GM23338 (cell line): ENCODE results near the gene BRI3BP. TPM values are rescaled to one million over a fixed set of nuclear protein-coding genes. Genes with fewer than 3 reads are reported as not detected.
A peak's percentile ranks its signal among the peaks of the same experiment; 100 is the strongest.

Experiments used
- ATAC-seq: fragments of 200-7000 bp; cut with Tn5 transposase; 3 replicates; pipeline ENCODE4 v1.9.1; 2020
- DNase-seq: peaks from one replicate; pipeline ENCODE4 v3.0.0-alpha.2; 2015; ENCODE audit warnings: low spot score
- H2AFZ ChIP-seq: fragments of 200-600 bp; sonication (generic); 2 replicates; pipeline ENCODE4 v1.8.0; 2016; ENCODE audit warnings: antibody characterized with exemption, mild to moderate bottlenecking, moderate library complexity
- H3F3A ChIP-seq: fragments of 200-600 bp; sonication (generic); replicated peaks from 2 replicates; pipeline ENCODE4 v1.8.0; 2017; ENCODE audit warnings: antibody characterized with exemption, mixed run types, low read depth
- H3K27ac ChIP-seq: fragments of 200-600 bp; sonication (generic); 2 replicates; pipeline ENCODE4 v1.6.1; 2016; ENCODE audit warnings: low read depth
- H3K27me3 ChIP-seq: fragments of 200-600 bp; sonication (generic); 2 replicates; pipeline ENCODE4 v1.8.0; 2016; ENCODE audit warnings: mild to moderate bottlenecking, mixed run types, moderate library complexity; ENCODE audit not compliant: insufficient read depth
- H3K36me3 ChIP-seq: fragments of 200-600 bp; sonication (generic); 2 replicates; pipeline ENCODE4 v1.8.0; 2016; ENCODE audit warnings: mild to moderate bottlenecking; ENCODE audit not compliant: insufficient read depth
- H3K4me1 ChIP-seq: fragments of 200-600 bp; sonication (generic); 2 replicates; pipeline ENCODE4 v1.8.0; 2016; ENCODE audit warnings: mild to moderate bottlenecking, moderate library complexity; ENCODE audit not compliant: insufficient read depth
- H3K4me2 ChIP-seq: fragments of 200-600 bp; sonication (generic); 2 replicates; pipeline ENCODE4 v1.7.1; 2017; ENCODE audit warnings: mixed run types
- H3K4me3 ChIP-seq: fragments of 200-600 bp; sonication (generic); 2 replicates; pipeline ENCODE4 v1.6.1; 2016; ENCODE audit warnings: mixed run types
- H3K79me2 ChIP-seq: fragments of 200-600 bp; sonication (generic); replicated peaks from 2 replicates; pipeline ENCODE4 v1.8.0; 2017; ENCODE audit warnings: mild to moderate bottlenecking; ENCODE audit not compliant: insufficient read depth
- H3K9me2 ChIP-seq: fragments of 200-600 bp; sonication (generic); 2 replicates; pipeline ENCODE4 v1.8.0; 2017; ENCODE audit not compliant: insufficient read depth
- H4K20me1 ChIP-seq: fragments of 200-600 bp; sonication (generic); replicated peaks from 2 replicates; pipeline ENCODE4 v1.8.0; 2017; ENCODE audit warnings: mild to moderate bottlenecking; ENCODE audit not compliant: insufficient read depth
- H3K27ac Mint-ChIP-seq: 2 replicates; pipeline ENCODE4 v1.8.0; 2020; ENCODE audit warnings: inconsistent platforms, mild to moderate bottlenecking, moderate library complexity, mixed read lengths
- H3K27me3 Mint-ChIP-seq: 3 replicates; pipeline ENCODE4 v1.8.0; 2022; ENCODE audit warnings: low read depth, mild to moderate bottlenecking, moderate library complexity, mixed read lengths, inconsistent platforms; ENCODE audit not compliant: insufficient read depth, poor library complexity
- H3K36me3 Mint-ChIP-seq: 3 replicates; pipeline ENCODE4 v1.8.0; 2021; ENCODE audit warnings: low read depth, mild to moderate bottlenecking, inconsistent platforms, moderate library complexity, mixed read lengths
- H3K4me1 Mint-ChIP-seq: 3 replicates; pipeline ENCODE4 v1.8.0; 2020; ENCODE audit warnings: mild to moderate bottlenecking, inconsistent platforms, mixed read lengths
- H3K4me3 Mint-ChIP-seq: 3 replicates; pipeline ENCODE4 v1.8.0; 2021; ENCODE audit warnings: moderate library complexity, mild to moderate bottlenecking, inconsistent platforms, mixed read lengths
- H3K9me3 Mint-ChIP-seq: 3 replicates; pipeline ENCODE4 v1.8.0; 2020; ENCODE audit warnings: moderate library complexity, mild to moderate bottlenecking, inconsistent platforms, mixed read lengths
- CREB1 ChIP-seq: fragments of 250-450 bp; sonication (Bioruptor Pico); IDR thresholded peaks from 2 replicates; pipeline ENCODE4 v1.5.0; 2020; ENCODE audit warnings: low read depth, mild to moderate bottlenecking, moderate library complexity
- ETS1 ChIP-seq: IDR thresholded peaks from 2 replicates; pipeline ENCODE4 v1.6.1; 2016; ENCODE audit warnings: antibody characterized with exemption
- JUNB ChIP-seq: IDR thresholded peaks from one replicate; pipeline ENCODE4 v1.6.1; 2016; ENCODE audit warnings: antibody characterized with exemption; ENCODE audit not compliant: unreplicated experiment
- STAT1 ChIP-seq: IDR thresholded peaks from one replicate; pipeline ENCODE4 v1.6.1; 2016; ENCODE audit warnings: antibody characterized with exemption; ENCODE audit not compliant: unreplicated experiment
- ZNF114 ChIP-seq: fragments of 250-450 bp; sonication (Bioruptor Pico); IDR thresholded peaks from 2 replicates; pipeline ENCODE4 v1.5.0; 2020; ENCODE audit warnings: mild to moderate bottlenecking, moderate library complexity
- ZNF331 ChIP-seq: fragments of 250-450 bp; sonication (Bioruptor Pico); IDR thresholded peaks from 2 replicates; pipeline ENCODE4 v1.5.0; 2020; ENCODE audit warnings: low read depth, mild to moderate bottlenecking, moderate library complexity
- ZNF462 ChIP-seq: fragments of 250-450 bp; sonication (Bioruptor Pico); IDR thresholded peaks from 2 replicates; pipeline ENCODE4 v1.5.0; 2020; ENCODE audit warnings: mild to moderate bottlenecking, moderate library complexity
- polyA plus RNA-seq: library from polyadenylated mRNA; unstranded; fragments of >200 nt; fragmentation: Nextera tagmentation; extraction: Ambion mirVana; gene quantifications from 2 replicates; pipeline ENCODE4 v1.2.1, GENCODE V29; 2016
- total RNA-seq: library from RNA; depleted of rRNA; stranded (reverse); fragments of >200 nt; shearing (Covaris generic); gene quantifications from 2 replicates; pipeline ENCODE4 v1.2.3, GENCODE V29; 2014

BRI3BP gene
- total and polyA plus RNA-seq, 2 experiments from 2014 or later: 5.8 to 10.7 TPM

GRCh38 chr12:125069616-125070015, 76.2 kb downstream of the BRI3BP start:
- H3F3A ChIP-seq: no peaks in the 10 kb centered on the region
- peaks cover 85% of the 10 kb centered on the region for H3K79me2 ChIP-seq
- ATAC-seq (no peak), DNase-seq (no peak)
- H3K27ac Mint-ChIP-seq: peak overlapping the region; percentile 41; the same call in 1 of the 2 replicates
- H3K4me2 ChIP-seq: no peak overlapping the region
- TF ChIP-seq ZNF114 (CRISPR knock-in tag): no peak
- no peak for TF ChIP-seq ZNF331 (CRISPR knock-in tag)
- no peak for TF ChIP-seq ETS1
- TF ChIP-seq CREB1 (CRISPR knock-in tag): no peak
- TF ChIP-seq STAT1: no peak
- no peak for TF ChIP-seq JUNB
- TF ChIP-seq ZNF462 (CRISPR knock-in tag): no peak
- no peaks in the 10 kb centered on the region for H3K27me3 ChIP-seq
- H3K27me3 Mint-ChIP-seq: peaks cover 6% of the 10 kb centered on the region
- H3K9me2 ChIP-seq: no peaks in the 10 kb centered on the region
- peaks cover 23% of the 10 kb centered on the region for H3K4me1 Mint-ChIP-seq
- peaks cover 20% of the 10 kb centered on the region for H3K4me1 ChIP-seq
- H3K27ac ChIP-seq: no peak overlapping the region
- no peak overlapping the region for H2AFZ ChIP-seq
- 0 out of 2 replicates have a peak, but pooled peaks cover 7% of the 10 kb centered on the region for H3K36me3 ChIP-seq
- H3K4me3 Mint-ChIP-seq: no peak overlapping the region
- no peak overlapping the region for H3K4me3 ChIP-seq
- peaks cover 50% of the 10 kb centered on the region for H4K20me1 ChIP-seq
- H3K36me3 Mint-ChIP-seq: peaks cover 12% of the 10 kb centered on the region
- H3K9me3 Mint-ChIP-seq: no peaks in the 10 kb centered on the region; the same call in 2 of the 3 replicates
